GM12801 (cell line): Measurements from ENCODE around the gene KIF26B.

Experiments
- CTCF ChIP-seq: IDR thresholded peaks from one replicate; pipeline ENCODE4 v1.5.1; 2011; ENCODE audit warnings: control low read depth; ENCODE audit not compliant: insufficient read length; ENCODE audit errors: extremely low read depth

Gene KIF26B

GRCh38 chr1:245401881-245402587 lies 247.2 kb downstream of the KIF26B start:
- no peak for TF ChIP-seq CTCF

- no peak for TF ChIP-seq CTCF
Measured at GRCh38 chr1:245404527-245404926, 249.7 kb downstream of the KIF26B start.

- TF ChIP-seq CTCF = no peak
Measured at GRCh38 chr1:245404952-245405351, 250.2 kb downstream of the KIF26B start.

- no peak for TF ChIP-seq CTCF
Measured at GRCh38 chr1:245406426-245406825, 251.6 kb downstream of the KIF26B start.

- no peak for TF ChIP-seq CTCF
Measured at GRCh38 chr1:245407983-245408382, 253.2 kb downstream of the KIF26B start.

- no peak for TF ChIP-seq CTCF
Measured at GRCh38 chr1:245409341-245410195, 254.8 kb downstream of the KIF26B start.

GRCh38 chr1:245411245-245412036 lies 256.7 kb downstream of the KIF26B start:
- no peak for TF ChIP-seq CTCF
